HS-5 (cell line): ENCODE measurements around the gene GALNT15.

Source experiments
- DNase-seq: peaks from one replicate; pipeline ENCODE4 v3.0.0-alpha.2; 2012; ENCODE audit warnings: low read depth

The GALNT15 gene

GRCh38 chr3:16254916-16255315 lies 80.4 kb downstream of the GALNT15 start:
- no peak for DNase-seq

- no peak for DNase-seq
Observed at GRCh38 chr3:16255326-16255725, 80.8 kb downstream of the GALNT15 start.

GRCh38 chr3:16255726-16256125 lies 81.2 kb downstream of the GALNT15 start:
- no peak for DNase-seq

GRCh38 chr3:16257309-16257708 lies 82.8 kb downstream of the GALNT15 start:
- no peak for DNase-seq

GRCh38 chr3:16258177-16258576 lies 83.7 kb downstream of the GALNT15 start:
- no peak for DNase-seq

GRCh38 chr3:16258866-16259265 lies 84.4 kb downstream of the GALNT15 start:
- DNase-seq: no peak

GRCh38 chr3:16260046-16260445 lies 85.6 kb downstream of the GALNT15 start:
- no peak for DNase-seq

- no peak for DNase-seq
Observed at GRCh38 chr3:16262174-16262573, 87.7 kb downstream of the GALNT15 start.

GRCh38 chr3:16264174-16264707 lies 89.8 kb downstream of the GALNT15 start:
- no peak for DNase-seq

- DNase-seq: peak; percentile 97
Observed at GRCh38 chr3:16264708-16265454, 90.4 kb downstream of the GALNT15 start, which contains the start of the genes DPH3 and OXNAD1. Gene DPH3 (minus strand): TSS chr3:16264943. CDS start chr3:16264876, 67 bp downstream. Gene OXNAD1 (plus strand): TSS chr3:16265212. CDS start chr3:16270953, 5,741 bp downstream.

- DNase-seq: no peak
Observed at GRCh38 chr3:16265455-16265786, 90.9 kb downstream of the GALNT15 start.

- DNase-seq: no peak
Observed at GRCh38 chr3:16266714-16267113, 92.2 kb downstream of the GALNT15 start.

- no peak for DNase-seq
Observed at GRCh38 chr3:16270855-16271254, 96.4 kb downstream of the GALNT15 start.

- DNase-seq: no peak
Observed at GRCh38 chr3:16272588-16272987, 98.1 kb downstream of the GALNT15 start.

GRCh38 chr3:16273867-16274266 lies 99.4 kb downstream of the GALNT15 start:
- DNase-seq: no peak

GRCh38 chr3:16277471-16277870 lies 103.0 kb downstream of the GALNT15 start:
- DNase-seq: no peak

- DNase-seq: no peak
Observed at GRCh38 chr3:16279010-16279801, 104.7 kb downstream of the GALNT15 start.

GRCh38 chr3:16280671-16281070 lies 106.2 kb downstream of the GALNT15 start:
- DNase-seq: no peak
